Fibroblast of the conjunctiva (primary cell): Measurements from ENCODE around the gene LAMA5.

Source experiments
- DNase-seq: peaks from one replicate; pipeline ENCODE4 v3.0.0-alpha.2; 2010; ENCODE audit warnings: low read depth

The LAMA5 gene

GRCh38 chr20:62267543-62267942, 99.6 kb downstream of the LAMA5 start:
- no peak for DNase-seq

- no peak for DNase-seq
These were observed 100.3 kb downstream of the LAMA5 start for GRCh38 chr20:62266851-62267250.

DNA sequence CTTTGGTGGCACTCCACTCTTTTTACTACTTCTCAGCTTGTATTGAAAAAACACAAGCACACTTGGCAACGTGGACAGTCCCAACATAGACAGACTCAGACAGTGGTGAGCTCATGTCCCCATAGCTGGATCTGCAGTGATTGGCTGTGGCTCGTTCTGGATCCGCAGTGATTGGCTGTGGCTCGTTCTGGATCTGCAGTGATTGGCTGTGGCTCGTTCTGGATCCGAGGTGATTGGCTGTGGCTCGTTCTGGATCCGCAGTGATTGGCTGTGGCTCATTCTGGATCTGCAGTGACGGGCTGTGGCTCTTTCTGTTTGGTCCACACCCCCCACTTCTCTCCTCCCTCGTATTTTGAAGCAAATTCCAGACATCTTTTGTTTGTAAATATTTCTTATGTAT, 100.8 kb downstream of the LAMA5 start:
- no peak for DNase-seq

DNA sequence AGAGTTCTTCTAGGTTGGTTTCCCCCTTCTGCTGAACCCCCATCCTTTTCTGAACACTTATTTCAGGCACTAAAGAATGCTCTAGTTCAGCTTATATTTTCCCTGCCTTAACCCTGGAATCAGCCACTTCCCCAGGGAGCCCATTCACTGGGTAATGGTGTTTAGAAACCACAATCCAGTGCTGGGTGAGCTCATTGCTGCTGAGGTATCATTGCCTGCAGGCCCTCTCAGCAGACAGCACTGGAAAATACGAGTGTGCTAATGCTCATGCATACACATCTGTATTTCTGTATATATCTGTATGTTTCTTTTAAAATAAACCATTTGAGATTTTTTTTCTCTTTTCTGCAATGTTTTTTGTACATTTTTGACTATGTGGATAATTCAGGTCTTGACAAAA, 101.7 kb downstream of the LAMA5 start:
- no peak for DNase-seq

GRCh38 chr20:62263396-62263795, 103.7 kb downstream of the LAMA5 start:
- no peak for DNase-seq

DNA sequence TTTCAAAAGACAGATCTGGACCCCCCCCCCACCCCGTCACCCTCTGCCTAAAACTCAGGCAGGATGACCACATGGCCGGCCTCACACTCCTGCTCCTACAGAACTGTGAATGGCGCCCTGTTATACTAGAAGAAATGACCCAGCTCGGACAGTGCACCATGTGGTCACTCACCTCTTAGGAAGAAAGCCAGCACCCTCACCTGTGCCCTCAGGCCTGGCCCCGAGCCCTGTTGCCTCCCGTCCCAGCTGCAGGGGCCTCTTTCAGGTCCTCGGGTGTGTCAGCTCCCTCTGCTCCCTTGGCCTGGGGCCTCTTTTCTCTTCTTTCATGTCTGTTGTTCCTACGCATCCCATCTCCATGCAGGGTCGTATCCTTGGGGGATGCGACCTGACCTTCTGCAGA, 105.0 kb downstream of the LAMA5 start:
- DNase-seq, result no peak

GRCh38 chr20:62259294-62259565, 107.9 kb downstream of the LAMA5 start:
- no peak for DNase-seq
